ENCODE data around the gene C1orf185. TPM values are rescaled to one million over a fixed set of nuclear protein-coding genes. Genes with fewer than 3 reads are reported as not detected.
"Not testable (repeated sequence)": the region's sequence is repeated elsewhere in the genome, so short reads cannot be mapped to it uniquely, and the experiment has no call there.

The C1orf185 gene
- total RNA-seq, 1 experiment from 2014 or later: not detected

GRCh38 chr1:51115714-51116404 lies 13.8 kb downstream of the C1orf185 start:
- Histone ChIP-seq H2AFZ (ENCODE audit: low read length) (no peak overlapping the region), H3K9me3 (ENCODE audit: low read length) (no peaks in the 10 kb centered on the region), H3K79me2 (ENCODE audit: low read length) (no peaks in the 10 kb centered on the region), H3K4me3 (ENCODE audit: low read length) (no peak overlapping the region), H3K4me1 (ENCODE audit: low read length) (no peaks in the 10 kb centered on the region), H3K9me2 (replicated peaks; ENCODE audit: insufficient read depth, low read length) (no peaks in the 10 kb centered on the region), H3K36me3 (ENCODE audit: insufficient read depth, low read length) (no peaks in the 10 kb centered on the region), H3K9ac (ENCODE audit: low read length) (no peak overlapping the region), H3K4me2 (ENCODE audit: low read depth, low read length, poor library complexity, severe bottlenecking) (no peak overlapping the region), H3K27me3 (ENCODE audit: low read length) (no peaks in the 10 kb centered on the region), H4K20me1 (ENCODE audit: insufficient read depth, low read depth, low read length) (no peaks in the 10 kb centered on the region), H3K27ac (ENCODE audit: low read length) (no peak overlapping the region)
- no peak for DNase-seq

GRCh38 chr1:51119331-51119730 lies 17.3 kb downstream of the C1orf185 start:
- Histone ChIP-seq H3K9me3 (ENCODE audit: low read length) (no peaks in the 10 kb centered on the region), H3K4me2 (ENCODE audit: low read depth, low read length, poor library complexity, severe bottlenecking) (no peak overlapping the region), H3K27ac (ENCODE audit: low read length) (no peak overlapping the region), H3K4me3 (ENCODE audit: low read length) (no peak overlapping the region), H4K20me1 (ENCODE audit: insufficient read depth, low read depth, low read length) (no peaks in the 10 kb centered on the region), H3K9ac (ENCODE audit: low read length) (no peak overlapping the region), H3K79me2 (ENCODE audit: low read length) (no peaks in the 10 kb centered on the region), H3K36me3 (ENCODE audit: insufficient read depth, low read length) (no peaks in the 10 kb centered on the region), H2AFZ (ENCODE audit: low read length) (no peak overlapping the region), H3K27me3 (ENCODE audit: low read length) (no peaks in the 10 kb centered on the region), H3K9me2 (replicated peaks; ENCODE audit: insufficient read depth, low read length) (no peaks in the 10 kb centered on the region), H3K4me1 (ENCODE audit: low read length) (no peaks in the 10 kb centered on the region)
- DNase-seq: no peak

- H3K9ac ChIP-seq (ENCODE audit: low read length): no peak overlapping the region
- H3K4me2 ChIP-seq (ENCODE audit: low read depth, low read length, poor library complexity, severe bottlenecking): no peak overlapping the region
- H2AFZ ChIP-seq (ENCODE audit: low read length): no peak overlapping the region
- no peaks in the 10 kb centered on the region for H4K20me1 ChIP-seq (ENCODE audit: insufficient read depth, low read depth, low read length)
- H3K79me2 ChIP-seq (ENCODE audit: low read length): no peaks in the 10 kb centered on the region
- DNase-seq: no peak
- H3K27me3 ChIP-seq (ENCODE audit: low read length): no peaks in the 10 kb centered on the region
- no peak overlapping the region for H3K4me3 ChIP-seq (ENCODE audit: low read length)
- no peaks in the 10 kb centered on the region for H3K4me1 ChIP-seq (ENCODE audit: low read length)
- no peaks in the 10 kb centered on the region for H3K9me3 ChIP-seq (ENCODE audit: low read length)
- H3K27ac ChIP-seq (ENCODE audit: low read length): no peak overlapping the region
- no peaks in the 10 kb centered on the region for H3K9me2 ChIP-seq (replicated peaks; ENCODE audit: insufficient read depth, low read length)
- H3K36me3 ChIP-seq (ENCODE audit: insufficient read depth, low read length): no peaks in the 10 kb centered on the region
Observed at GRCh38 chr1:51120629-51121028, 18.6 kb downstream of the C1orf185 start.

- H3K9me3 ChIP-seq (ENCODE audit: low read length); H4K20me1 ChIP-seq (ENCODE audit: insufficient read depth, low read depth, low read length); H3K4me1 ChIP-seq (ENCODE audit: low read length); DNase-seq; H3K27me3 ChIP-seq (ENCODE audit: low read length); H3K79me2 ChIP-seq (ENCODE audit: low read length); H3K4me3 ChIP-seq (ENCODE audit: low read length); H3K9ac ChIP-seq (ENCODE audit: low read length); H2AFZ ChIP-seq (ENCODE audit: low read length); H3K27ac ChIP-seq (ENCODE audit: low read length); H3K4me2 ChIP-seq (ENCODE audit: low read depth, low read length, poor library complexity, severe bottlenecking); H3K9me2 ChIP-seq (replicated peaks; ENCODE audit: insufficient read depth, low read length); H3K36me3 ChIP-seq (ENCODE audit: insufficient read depth, low read length): not testable (repeated sequence)
Observed at GRCh38 chr1:51127152-51127551, 25.1 kb downstream of the C1orf185 start.

GRCh38 chr1:51131185-51131584 lies 29.2 kb downstream of the C1orf185 start:
- no peaks in the 10 kb centered on the region for H3K9me2 ChIP-seq (replicated peaks; ENCODE audit: insufficient read depth, low read length)
- no peak overlapping the region for H3K9ac ChIP-seq (ENCODE audit: low read length)
- H3K27me3 ChIP-seq (ENCODE audit: low read length): 0 out of 2 replicates have a peak, but pooled peaks cover 3% of the 10 kb centered on the region
- H2AFZ ChIP-seq (ENCODE audit: low read length): no peak overlapping the region
- H4K20me1 ChIP-seq (ENCODE audit: insufficient read depth, low read depth, low read length): no peaks in the 10 kb centered on the region
- H3K27ac ChIP-seq (ENCODE audit: low read length): no peak overlapping the region
- no peak for DNase-seq
- H3K79me2 ChIP-seq (ENCODE audit: low read length): no peaks in the 10 kb centered on the region
- no peak overlapping the region for H3K4me3 ChIP-seq (ENCODE audit: low read length)
- H3K9me3 ChIP-seq (ENCODE audit: low read length): no peaks in the 10 kb centered on the region
- no peaks in the 10 kb centered on the region for H3K36me3 ChIP-seq (ENCODE audit: insufficient read depth, low read length)
- H3K4me1 ChIP-seq (ENCODE audit: low read length): no peaks in the 10 kb centered on the region
- H3K4me2 ChIP-seq (ENCODE audit: low read depth, low read length, poor library complexity, severe bottlenecking): no peak overlapping the region

GRCh38 chr1:51133045-51133444 lies 31.0 kb downstream of the C1orf185 start:
- DNase-seq: no peak
- Histone ChIP-seq H3K27me3 (ENCODE audit: low read length) (0 out of 2 replicates have a peak, but pooled peaks cover 3% of the 10 kb centered on the region), H3K4me3 (ENCODE audit: low read length) (no peak overlapping the region), H3K9me3 (ENCODE audit: low read length) (no peaks in the 10 kb centered on the region), H3K9ac (ENCODE audit: low read length) (no peak overlapping the region), H3K4me2 (ENCODE audit: low read depth, low read length, poor library complexity, severe bottlenecking) (no peak overlapping the region), H3K4me1 (ENCODE audit: low read length) (no peaks in the 10 kb centered on the region), H3K79me2 (ENCODE audit: low read length) (no peaks in the 10 kb centered on the region), H3K27ac (ENCODE audit: low read length) (no peak overlapping the region), H3K9me2 (replicated peaks; ENCODE audit: insufficient read depth, low read length) (no peaks in the 10 kb centered on the region), H2AFZ (ENCODE audit: low read length) (no peak overlapping the region), H4K20me1 (ENCODE audit: insufficient read depth, low read depth, low read length) (no peaks in the 10 kb centered on the region), H3K36me3 (ENCODE audit: insufficient read depth, low read length) (no peaks in the 10 kb centered on the region)

- not testable (repeated sequence) for H3K9ac ChIP-seq (ENCODE audit: low read length); H3K27me3 ChIP-seq (ENCODE audit: low read length); H4K20me1 ChIP-seq (ENCODE audit: insufficient read depth, low read depth, low read length); H3K36me3 ChIP-seq (ENCODE audit: insufficient read depth, low read length); H3K4me1 ChIP-seq (ENCODE audit: low read length); H3K9me3 ChIP-seq (ENCODE audit: low read length); H3K27ac ChIP-seq (ENCODE audit: low read length); H3K4me3 ChIP-seq (ENCODE audit: low read length); H3K79me2 ChIP-seq (ENCODE audit: low read length); H2AFZ ChIP-seq (ENCODE audit: low read length); H3K9me2 ChIP-seq (replicated peaks; ENCODE audit: insufficient read depth, low read length); DNase-seq; H3K4me2 ChIP-seq (ENCODE audit: low read depth, low read length, poor library complexity, severe bottlenecking)
Observed at GRCh38 chr1:51137696-51138095, 35.7 kb downstream of the C1orf185 start.

GRCh38 chr1:51139474-51139873 lies 37.4 kb downstream of the C1orf185 start:
- Histone ChIP-seq H3K9me3 (ENCODE audit: low read length) (no peaks in the 10 kb centered on the region), H3K4me2 (ENCODE audit: low read depth, low read length, poor library complexity, severe bottlenecking) (peak overlapping the region; percentile 42), H3K9ac (ENCODE audit: low read length) (no peak overlapping the region), H3K27me3 (ENCODE audit: low read length) (no peaks in the 10 kb centered on the region), H3K27ac (ENCODE audit: low read length) (no peak overlapping the region), H3K4me3 (ENCODE audit: low read length) (no peak overlapping the region), H3K36me3 (ENCODE audit: insufficient read depth, low read length) (no peaks in the 10 kb centered on the region), H3K9me2 (replicated peaks; ENCODE audit: insufficient read depth, low read length) (no peaks in the 10 kb centered on the region), H3K79me2 (ENCODE audit: low read length) (no peaks in the 10 kb centered on the region), H2AFZ (ENCODE audit: low read length) (no peak overlapping the region), H4K20me1 (ENCODE audit: insufficient read depth, low read depth, low read length) (no peaks in the 10 kb centered on the region), H3K4me1 (ENCODE audit: low read length) (no peaks in the 10 kb centered on the region)
- no peak for DNase-seq

Measured in Karpas-422 (cell line).